ENCODE data around the gene CCNL1.
"Not testable (repeated sequence)": the region's sequence is repeated elsewhere in the genome, so short reads cannot be mapped to it uniquely, and the experiment has no call there.

CCNL1 gene

DNA sequence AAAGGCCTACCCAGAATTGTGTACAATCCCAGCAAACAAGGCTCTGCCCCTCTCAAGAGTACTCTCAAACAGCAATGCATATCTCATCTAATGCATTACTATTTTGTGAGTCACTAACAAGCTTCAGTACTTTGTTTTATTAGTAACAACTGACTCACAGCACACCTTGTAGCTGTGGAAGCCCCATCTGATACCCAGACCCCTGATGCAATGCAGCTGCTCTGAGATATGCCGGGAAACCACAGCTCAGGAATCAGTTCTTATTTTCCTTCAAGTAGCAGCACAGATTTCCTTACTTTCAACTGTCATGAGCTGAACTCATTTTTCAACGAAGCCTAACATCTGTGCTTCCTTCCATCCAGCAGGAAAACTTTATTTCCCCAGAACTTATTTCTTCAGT, 37.8 kb downstream of the CCNL1 start:
- DNase-seq, result no peak

DNA sequence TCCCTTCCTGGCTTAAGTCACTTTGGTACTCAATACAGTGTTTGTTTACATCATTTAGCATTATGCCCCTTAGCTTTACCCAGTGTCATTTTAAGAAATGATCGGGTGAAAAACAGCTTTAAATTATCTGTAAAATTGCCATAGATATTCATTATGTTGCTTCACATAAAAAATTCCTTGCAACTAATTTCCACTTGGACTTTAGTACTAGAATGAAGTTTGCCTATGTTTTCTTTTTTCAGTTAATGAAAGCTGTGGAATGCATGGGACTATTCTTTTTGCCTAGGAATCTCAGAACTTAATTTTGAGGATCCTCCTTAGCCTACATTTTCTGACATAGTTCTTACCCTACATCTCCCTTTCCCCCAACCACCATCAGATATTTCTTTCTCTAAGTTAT, 38.4 kb downstream of the CCNL1 start:
- DNase-seq, result no peak

DNA sequence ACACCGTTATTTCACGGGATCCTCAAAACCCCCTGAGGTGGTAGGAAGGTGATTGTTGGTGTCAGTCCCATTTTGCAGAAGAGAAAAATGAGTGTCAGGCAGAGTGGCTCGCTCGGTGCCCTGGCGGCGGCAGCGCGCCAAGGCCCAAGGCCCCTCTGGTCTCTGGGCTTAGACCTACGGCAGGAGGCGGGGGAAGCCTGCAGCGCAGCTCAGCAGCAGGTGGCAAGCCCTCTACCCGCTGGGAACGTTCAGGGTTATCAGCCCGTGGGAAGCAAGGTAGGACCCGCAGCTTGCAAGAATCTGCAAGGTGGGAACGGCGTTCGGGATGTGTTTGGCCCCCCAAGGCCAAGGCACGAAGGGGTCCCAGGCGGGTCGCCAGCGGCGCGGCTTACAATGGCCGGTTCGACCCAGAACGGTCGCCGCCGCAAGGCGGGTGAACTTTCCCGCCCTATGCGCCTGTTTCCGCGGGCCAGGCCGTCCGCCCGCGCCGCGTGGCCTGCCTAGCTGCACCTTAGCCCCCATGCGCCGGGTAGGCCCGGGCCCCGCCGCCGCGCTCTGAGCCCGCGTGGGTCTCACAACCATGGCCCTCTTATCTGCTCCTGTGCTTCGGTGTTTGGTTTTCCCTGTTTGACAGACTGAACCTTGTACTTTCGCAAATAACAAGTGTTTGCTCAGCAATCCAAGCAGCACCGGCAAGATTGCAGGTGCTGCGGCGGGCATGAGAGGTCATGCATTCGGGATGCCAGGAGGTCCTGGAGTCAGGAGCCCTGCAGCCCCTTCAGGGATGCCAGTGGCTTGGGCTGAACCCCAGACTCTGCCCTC, 39.7 kb downstream of the CCNL1 start:
- DNase-seq, result no peak

DNA sequence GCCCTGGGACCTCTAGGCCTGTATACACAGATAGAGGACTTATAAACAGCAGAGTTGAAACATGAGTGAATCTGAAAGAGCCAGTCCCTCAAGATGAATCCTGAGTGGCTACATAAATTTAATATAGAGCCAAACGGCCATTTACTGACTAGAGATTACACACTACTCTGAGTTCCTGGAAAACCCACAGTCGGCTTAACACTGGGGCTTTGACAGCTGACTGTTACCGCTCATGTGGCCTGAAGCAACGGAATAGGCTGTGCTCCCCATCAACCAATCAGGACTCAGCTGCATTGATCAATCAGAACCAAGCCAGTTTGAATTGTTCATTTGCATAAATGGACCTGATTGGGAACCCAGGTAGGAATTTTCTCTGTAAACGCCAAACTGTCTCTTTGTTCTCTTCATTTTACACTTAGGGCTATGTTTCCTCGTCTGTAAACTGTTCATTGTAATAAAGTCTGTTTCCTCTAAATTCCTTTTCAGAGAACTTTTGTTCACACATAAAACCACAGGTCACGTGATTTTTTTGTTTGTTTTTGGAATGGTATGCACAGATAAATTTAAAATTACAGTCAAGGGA, 40.5 kb downstream of the CCNL1 start:
- no peak for DNase-seq

DNA sequence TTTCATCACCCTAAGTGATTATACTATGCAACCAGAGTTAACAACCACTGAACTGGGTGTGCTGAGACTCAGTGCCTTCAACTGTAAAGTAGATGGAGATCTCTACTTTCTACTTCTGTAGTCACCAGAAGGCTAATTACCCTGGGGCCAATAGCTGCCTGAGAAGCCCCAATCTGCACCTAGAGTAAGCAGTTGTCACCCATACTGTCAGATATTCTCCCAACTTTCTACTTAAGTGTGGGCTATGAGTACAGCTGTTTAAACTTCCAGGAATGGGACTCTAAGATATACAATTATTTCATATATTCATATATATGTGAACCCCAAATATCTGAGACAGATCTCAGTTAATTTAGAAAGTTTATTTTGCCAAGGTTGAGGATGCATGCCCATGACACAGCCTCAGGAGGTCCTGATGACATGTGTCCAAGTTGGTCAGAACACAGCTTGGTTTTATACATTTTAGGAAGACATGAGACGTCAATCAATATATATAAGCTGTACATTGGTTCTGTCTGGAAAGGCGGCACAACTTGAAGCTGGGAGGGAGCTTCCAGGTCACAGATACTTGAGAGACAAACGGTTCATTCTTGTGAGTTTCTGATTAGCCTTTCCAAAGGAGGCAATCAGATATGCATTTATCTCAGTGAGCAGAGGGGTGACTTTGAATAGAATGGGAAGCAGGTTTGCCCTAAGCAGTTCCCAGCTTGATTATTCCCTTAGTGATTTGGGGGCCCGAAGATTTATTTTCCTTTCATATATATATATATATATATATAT, 41.9 kb downstream of the CCNL1 start:
- DNase-seq, result no peak

DNA sequence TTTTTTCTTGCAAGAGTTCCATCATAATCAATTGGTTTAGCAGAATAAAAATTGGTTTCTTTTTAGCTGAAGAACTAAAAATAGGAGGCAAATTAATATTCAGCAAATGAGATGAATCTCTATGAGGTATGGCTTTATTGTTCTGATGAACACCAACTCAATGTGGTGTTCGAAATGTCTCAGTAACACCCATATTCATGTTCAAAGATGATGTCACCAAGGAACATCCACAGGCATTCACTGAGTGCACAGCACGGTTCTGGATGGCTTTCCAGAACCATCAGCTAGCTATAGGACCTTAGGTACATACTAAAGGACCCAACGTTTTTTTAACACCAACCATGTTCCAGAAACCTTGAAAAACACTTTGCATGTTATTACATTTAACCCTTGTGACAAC, 42.7 kb downstream of the CCNL1 start:
- no peak for DNase-seq

DNA sequence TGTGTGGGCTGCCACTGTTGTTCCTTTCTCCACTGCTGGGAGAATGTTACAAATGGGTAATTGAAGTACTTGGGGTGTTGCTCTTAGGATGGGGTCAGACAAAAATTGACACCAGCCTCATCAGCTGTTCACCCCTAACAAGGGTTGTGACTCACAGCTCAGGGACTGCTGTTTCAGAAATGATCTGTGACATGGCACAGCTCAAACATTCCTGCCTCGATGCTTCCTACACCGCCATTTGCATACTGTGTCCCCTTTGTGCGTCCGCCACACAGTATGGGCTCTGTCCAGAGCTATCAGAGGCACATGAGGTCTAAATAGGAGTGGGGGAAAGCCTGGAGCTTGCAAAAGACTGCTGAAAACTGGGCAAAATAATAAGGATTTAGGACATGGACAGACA, 43.9 kb downstream of the CCNL1 start:
- DNase-seq, result no peak

DNA sequence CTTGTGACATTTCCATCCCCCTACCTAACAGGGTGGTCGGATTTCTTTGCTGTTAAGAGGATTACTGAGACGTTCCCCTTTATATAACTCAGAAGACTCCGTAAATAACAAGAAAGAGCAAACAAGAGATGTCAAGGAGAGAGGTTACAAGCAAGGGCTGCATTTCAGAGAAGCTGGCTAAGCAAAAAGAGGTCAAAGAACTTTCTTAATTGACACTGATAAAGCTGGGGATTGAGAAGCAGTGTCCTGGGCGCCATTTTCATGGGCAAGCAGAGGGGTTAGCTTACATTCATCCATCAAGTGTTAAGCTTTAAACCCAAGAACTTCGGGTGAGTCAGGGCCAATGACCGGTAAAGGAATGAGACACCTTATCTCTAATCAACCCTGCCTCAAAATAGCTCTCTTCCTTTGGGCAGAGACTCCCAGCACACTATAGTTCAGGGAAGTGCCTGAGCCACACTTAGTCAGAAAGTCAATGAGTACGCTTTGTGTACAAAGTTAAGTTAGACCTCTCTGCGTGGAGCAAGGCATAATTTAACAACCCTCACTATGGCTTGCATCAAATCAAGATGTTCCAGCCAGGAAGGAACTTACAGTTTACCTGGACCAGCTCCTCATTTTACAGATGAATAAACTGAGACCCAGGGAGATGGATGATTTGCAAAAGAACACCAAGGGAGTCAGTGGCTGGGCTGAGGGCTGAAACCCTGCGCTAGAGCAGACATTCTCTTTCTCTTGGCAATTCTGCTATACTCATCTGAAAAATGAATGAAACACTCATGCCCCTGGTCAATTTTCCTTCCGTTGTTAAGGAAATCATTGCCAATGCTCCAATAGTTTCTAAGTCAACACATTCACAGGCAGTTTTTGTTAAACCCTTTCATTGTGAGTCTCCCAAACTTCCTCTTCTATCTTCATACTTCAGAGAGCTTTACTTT, 44.6 kb downstream of the CCNL1 start:
- no peak for DNase-seq

DNA sequence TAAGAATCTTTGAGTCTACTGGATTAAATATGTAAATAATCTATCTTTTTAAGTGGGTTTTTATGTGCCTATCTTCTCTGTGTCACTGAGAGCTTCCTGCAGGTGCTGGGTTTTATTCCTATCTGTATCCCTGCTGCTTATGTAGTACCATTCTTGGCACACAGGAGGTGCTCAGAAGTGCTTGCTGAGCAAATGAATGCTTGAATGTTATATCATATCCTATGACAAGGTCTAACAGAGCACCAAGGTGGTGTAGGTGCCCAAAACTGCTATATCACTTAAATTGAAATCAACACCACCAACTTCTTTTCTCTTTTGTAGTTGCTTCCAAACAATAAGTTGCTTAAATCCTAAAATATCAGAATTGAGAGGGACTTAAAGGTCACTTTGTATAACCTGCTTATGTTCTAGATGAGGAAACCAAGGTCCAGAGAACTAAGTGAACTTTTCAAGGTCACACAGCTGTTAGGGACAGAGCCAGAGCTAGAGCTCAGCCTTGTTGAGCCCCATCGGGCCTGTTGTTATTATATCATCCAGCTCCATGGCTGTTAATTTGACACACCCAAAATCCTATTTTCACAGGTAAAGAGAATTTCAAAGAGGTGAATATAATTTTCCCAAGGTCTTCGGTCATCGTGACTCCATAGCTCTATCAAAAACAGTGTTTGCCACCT, 46.0 kb downstream of the CCNL1 start:
- DNase-seq, result no peak

DNA sequence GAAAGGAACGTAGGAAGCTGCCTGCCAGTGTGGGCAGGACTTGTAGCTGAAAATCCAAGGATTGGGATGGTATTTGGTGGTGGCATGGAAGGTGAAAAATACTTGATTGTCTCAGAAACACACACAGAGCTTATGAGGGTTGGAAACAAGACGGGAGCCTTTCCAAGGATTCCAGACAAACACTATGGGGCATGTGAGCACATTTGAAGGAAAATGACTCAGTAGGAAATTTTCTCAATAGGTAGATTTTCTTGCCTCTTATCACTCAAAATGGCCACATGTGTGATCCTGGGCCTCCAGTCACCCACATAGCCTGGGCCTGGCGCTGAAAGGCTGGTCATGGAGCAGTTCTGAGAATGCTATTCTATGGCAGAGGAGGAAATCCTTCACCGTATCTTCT, 47.4 kb downstream of the CCNL1 start:
- no peak for DNase-seq

DNA sequence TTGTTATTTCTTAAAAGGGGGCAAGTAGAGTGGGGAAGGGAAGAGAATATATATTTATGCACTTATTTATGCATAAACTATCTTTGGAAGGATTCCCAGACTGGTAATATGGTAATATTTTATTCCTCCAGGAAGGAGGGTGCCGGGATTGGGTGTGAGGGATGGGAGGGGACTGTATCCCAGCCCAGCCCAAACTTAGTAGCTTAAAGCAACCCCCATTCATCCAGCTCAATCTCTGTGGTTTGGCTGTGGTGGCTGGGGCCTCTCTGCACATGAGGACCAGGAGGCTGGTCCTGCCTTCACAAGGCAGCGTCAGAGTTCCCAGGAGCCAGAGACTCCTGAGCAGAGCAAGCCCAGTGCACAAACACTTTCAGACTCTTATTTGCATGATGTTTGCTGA, 48.4 kb downstream of the CCNL1 start:
- no peak for DNase-seq

DNA sequence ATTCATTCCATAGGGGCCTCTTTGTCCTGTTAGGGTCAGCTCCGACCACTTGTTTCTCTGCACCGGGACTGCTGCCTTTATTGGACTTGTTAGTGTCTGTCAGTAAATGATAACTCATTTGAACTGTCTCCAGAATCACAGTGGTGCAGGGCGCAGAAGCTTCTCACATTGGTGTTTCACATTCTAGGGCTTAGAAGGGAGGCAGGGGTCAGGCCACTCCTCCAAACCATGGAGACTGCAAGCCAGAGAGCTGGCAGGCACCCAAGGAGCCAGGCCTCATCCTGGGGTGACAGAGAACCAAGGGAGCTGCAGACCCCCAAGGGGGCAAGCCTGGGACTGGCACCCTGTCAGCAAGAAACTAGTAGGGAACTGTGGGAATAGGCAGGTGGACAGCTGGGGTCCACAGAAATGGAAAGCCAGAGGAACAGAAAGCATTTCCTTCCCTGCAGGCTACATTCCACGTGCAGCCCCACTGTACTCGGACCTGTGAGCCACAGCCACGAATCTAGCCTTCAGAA, 49.1 kb downstream of the CCNL1 start:
- DNase-seq, result no peak

DNA sequence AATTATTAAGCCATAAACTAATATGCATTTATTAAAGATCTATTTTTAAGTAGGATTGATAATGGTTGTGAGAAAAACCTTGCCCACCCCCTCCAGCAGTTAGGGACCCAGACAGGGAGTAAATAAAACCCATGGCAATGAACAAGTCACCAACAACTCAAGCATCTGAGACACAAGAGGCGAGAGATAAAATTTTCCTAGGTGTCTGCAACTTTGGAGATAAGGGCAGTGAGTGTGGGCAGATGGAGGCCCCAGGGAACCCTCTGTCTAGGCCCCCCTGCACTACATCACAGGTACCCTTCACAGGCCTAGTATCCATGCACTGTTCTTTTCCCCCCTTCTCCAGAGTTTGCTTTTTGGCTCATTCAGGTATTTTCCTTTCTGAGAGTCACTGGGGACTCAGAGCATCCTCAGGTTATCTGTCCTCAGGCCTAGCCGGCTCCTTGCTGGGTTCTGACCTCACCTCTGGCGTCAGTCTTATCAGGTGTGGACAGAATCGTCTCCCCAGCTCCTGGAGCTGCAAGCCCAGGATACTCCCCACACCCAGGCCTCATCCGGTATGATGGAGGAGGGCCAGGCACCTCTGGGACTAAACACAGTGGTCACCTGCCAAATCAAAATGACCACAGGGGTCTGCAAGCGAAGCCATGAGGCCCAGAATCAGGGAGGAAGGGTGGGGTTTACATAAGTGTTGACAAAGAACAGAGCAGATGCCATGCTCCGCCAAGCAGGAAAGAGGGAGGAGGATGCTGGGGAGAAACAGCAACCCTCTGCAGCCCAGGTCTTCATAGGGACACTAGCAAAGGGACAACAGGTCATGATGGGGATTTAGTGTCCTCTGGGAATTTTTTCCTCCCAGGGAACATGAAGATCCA, 50.4 kb downstream of the CCNL1 start:
- DNase-seq, result no peak

DNA sequence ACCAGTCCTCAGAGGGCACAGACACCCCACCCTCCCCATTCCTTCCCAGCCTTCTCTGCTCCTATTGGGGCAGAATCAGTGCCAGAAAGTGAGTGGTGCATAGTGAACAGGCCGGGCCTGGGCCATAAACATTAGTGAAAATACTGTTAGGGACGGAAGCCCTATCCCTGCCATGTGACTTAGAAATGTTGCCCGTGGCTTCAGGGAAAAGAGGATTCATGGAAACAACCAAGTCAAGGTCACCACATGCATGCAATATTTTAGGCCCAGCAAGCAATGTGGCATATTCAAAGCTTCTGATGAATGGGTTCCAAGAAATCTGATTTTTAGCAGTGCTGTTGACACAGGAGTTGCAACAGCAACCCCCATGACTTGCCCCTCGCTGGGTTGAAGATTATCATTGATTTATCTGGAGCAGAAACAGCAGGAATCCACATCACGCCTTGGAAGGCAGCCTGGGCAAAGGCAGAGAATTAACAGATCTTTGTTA, 52.3 kb downstream of the CCNL1 start:
- no peak for DNase-seq

DNA sequence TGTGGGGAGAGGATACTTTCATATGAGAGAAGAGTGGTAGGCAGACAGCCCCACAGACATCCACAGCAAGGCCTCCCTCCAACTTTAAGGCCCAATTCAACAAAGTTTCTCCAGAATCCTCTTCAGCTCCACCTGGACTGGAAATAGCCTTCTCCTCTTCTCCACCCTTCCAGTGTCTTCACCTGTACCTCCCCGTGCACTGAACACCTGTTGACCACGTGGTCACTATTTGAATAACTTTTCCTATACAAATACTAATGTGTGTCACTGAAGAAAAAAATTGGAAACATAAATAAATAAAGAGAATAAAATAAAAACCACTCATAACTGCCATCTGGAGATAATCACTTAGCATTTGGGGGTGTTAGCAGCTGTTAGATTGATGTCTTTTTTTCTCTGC, 52.9 kb downstream of the CCNL1 start:
- DNase-seq, result no peak

DNA sequence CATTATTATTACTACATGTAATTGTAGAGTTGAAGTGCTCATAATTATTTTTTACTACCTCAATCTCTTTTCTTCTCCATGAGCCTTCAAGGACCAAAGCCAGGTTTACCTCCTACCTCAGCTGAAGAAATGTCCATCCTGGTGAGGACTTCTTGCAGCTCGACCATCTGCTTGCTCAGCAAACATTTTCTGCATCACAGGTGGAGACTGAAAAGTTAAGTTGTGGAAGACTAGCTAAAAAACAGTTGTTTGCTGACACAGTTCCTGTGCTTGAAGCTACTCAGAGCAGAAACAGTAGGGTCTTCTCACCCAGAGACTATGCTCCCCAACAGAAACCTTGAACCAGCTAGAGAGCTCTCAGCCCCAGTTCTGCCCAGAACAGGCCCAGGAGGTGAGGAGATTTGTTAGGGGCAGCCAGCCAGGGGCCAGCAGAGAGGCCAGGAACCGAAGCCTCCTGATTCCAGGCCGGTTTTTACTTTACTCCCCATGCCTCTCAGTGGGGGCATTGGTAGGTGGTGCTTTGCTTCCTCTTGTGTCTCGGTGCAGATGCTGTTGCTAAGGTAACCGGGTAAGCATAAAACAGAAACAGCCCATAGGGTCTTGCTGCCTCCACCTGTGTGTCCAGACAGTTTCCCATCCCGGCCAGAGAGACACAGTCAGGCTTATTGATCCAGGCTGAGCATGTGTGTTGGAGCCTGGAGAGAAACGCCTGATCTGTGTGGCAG, 54.9 kb downstream of the CCNL1 start:
- DNase-seq, result no peak

DNA sequence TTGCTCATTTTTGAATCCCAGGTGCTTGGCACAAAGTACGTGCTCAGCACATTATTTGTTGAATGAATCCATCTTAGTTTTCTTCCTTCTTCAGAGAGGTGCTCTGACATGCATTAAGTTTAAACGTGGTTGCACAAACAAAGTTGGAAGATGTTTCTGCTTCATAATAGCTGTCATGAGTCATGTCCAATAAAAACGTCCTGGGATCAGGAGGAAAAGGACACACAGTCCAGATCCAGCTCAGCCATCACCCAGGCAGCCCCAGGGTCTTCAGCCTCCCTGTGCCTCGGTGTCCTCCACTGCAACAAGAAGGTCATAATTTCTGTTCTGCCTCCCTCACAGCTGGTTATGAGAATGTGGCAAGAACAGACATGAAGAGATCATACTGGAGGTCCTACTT, 55.4 kb downstream of the CCNL1 start:
- no peak for DNase-seq

DNA sequence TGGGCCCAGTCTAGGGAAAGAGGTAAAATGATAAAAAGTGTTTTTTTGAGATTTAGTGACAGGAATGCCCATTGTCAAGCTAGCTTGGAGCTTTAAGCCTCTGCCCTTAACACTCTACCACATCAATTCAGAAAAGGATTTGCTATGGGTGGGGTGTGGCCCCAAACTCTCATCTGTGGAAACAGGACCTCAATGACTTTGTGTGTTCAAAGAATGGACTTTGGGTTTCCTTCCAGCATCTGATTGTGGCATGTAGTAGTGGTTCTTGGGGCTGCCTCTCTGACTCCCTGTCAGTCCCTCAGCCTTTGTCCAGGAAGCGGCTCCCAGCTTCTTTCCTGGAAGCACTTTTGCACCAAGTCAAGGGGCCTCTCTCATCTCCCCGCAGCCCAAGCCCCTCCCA, 56.1 kb downstream of the CCNL1 start:
- no peak for DNase-seq

DNA sequence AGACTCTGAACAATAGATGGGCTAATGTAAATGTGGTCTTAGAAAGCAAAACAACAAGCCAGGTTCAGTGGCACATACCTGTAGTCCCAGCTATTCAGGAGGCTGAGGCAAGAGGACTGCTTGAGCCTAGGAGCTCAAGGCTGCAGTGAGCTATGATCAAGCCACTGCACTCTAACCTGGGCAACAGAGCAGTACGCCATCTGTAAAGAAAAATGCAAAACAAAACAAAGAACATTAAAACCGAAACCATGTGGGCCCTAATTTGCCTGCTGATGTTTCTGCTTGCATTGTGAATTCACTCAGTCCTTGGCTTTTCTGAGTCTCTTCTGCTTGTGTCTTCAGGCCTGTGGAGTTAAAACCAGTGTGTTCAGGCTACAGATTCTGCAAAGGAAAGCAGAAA, 56.7 kb downstream of the CCNL1 start:
- no peak for DNase-seq

DNA sequence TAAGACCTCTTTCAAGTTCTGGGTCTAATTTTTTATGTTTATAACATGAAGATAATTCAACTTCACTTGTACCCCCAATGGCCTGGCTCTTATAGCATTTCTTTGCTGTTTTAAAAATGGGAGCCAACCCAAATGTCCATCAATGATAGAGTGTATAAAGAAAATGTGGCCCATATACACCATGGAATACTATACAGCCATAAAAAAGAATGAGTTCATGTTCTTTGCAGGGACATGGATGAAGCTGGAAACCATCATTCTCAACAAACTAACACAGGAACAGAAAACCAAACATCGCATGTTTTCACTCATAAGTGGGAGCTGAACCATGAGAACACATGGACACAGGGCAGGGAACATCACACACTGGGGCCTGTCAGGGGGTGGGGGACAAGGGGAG, 57.4 kb downstream of the CCNL1 start:
- DNase-seq, result not testable (repeated sequence)

Measured in NCI-H1048 (cell line).